ENCODE results near the gene WDR59. TPM values are rescaled to one million over a fixed set of nuclear protein-coding genes. Genes with fewer than 3 reads are reported as not detected.

The WDR59 gene
- total and polyA plus RNA-seq, 7 donors, result 6.2 to 40.7 (median 20.3) TPM

- 48 to 61% methylated on average over 3 of the region's 3 CpGs for WGBS, 2 donors
- no peaks in the 10 kb centered on the region for H3K9me3 ChIP-seq
- H3K4me1 ChIP-seq, result peaks cover 0 to 58% (median 45%) of the 10 kb centered on the region in 4 donors
- DNase-seq, result no peak
- TF ChIP-seq, protein P1, sequence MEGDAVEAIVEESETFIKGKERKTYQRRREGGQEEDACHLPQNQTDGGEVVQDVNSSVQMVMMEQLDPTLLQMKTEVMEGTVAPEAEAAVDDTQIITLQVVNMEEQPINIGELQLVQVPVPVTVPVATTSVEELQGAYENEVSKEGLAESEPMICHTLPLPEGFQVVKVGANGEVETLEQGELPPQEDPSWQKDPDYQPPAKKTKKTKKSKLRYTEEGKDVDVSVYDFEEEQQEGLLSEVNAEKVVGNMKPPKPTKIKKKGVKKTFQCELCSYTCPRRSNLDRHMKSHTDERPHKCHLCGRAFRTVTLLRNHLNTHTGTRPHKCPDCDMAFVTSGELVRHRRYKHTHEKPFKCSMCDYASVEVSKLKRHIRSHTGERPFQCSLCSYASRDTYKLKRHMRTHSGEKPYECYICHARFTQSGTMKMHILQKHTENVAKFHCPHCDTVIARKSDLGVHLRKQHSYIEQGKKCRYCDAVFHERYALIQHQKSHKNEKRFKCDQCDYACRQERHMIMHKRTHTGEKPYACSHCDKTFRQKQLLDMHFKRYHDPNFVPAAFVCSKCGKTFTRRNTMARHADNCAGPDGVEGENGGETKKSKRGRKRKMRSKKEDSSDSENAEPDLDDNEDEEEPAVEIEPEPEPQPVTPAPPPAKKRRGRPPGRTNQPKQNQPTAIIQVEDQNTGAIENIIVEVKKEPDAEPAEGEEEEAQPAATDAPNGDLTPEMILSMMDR (IDR thresholded peaks at IDR 0.05), result no peak
- TF ChIP-seq POLR2AphosphoS5 (IDR thresholded peaks at IDR 0.05), result peak in 2 of 4 donors; percentile 8 to 62
- no peaks in the 10 kb centered on the region for H3K27me3 ChIP-seq
- no peak overlapping the region for H3K4me3 ChIP-seq
- intact Hi-C loops (cut with DNase I), result no loop called here
- no peaks in the 10 kb centered on the region for H3K36me3 ChIP-seq
- peak overlapping the region; percentile 69 to 83 (median 82) for H3K27ac ChIP-seq
Observed at GRCh38 chr16:75011634-75012307, 26.8 kb upstream of the WDR59 start.

GRCh38 chr16:75010427-75010826 is 25.5 kb upstream of the WDR59 start:
- Histone ChIP-seq H3K4me3 (no peak overlapping the region), H3K36me3 (no peaks in the 10 kb centered on the region), H3K27me3 (no peaks in the 10 kb centered on the region), H3K27ac (peak overlapping the region in 2 of 4 donors; percentile 82 to 83), H3K9me3 (no peaks in the 10 kb centered on the region), H3K4me1 (peaks cover 0 to 56% (median 44%) of the 10 kb centered on the region in 4 donors)
- intact Hi-C loops (cut with DNase I), result no loop called here
- DNase-seq, result no peak
- WGBS, 2 donors, result 75 to 87% methylated on average over 3 of the region's 3 CpGs
- TF ChIP-seq POLR2A (IDR thresholded peaks at IDR 0.05) (no peak), EP300 (IDR thresholded peaks at IDR 0.05) (no peak)
- TF ChIP-seq, protein P1 (IDR thresholded peaks at IDR 0.05), result no peak

DNA sequence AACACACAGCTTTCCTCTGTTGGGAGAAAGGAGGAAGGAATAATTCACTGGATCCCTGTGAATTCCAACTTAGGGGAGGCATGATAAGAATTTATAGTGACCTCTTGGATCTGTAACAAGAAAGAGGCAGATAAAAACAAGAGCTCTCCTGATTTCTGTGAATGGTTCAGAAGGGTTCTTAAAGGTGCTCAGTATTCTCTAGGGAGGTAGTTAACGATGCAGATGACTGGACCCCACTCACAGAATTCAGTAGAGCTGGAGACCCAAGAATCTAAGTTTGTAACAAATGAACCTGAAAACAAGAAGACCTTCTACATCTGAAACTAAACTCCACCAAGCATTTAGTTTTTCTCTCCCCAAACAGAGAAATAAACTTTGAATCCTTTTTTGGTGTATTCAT is 22.5 kb upstream of the WDR59 start:
- intact Hi-C loops (cut with DNase I), result no loop called here
- TF ChIP-seq EP300 (IDR thresholded peaks at IDR 0.05), result no peak
- TF ChIP-seq POLR2A (IDR thresholded peaks at IDR 0.05), result no peak
- no peak for TF ChIP-seq POLR2AphosphoS5 (IDR thresholded peaks at IDR 0.05)
- Histone ChIP-seq H3K36me3 (no peaks in the 10 kb centered on the region), H3K27me3 (no peaks in the 10 kb centered on the region), H3K4me1 (peaks cover 0 to 50% (median 40%) of the 10 kb centered on the region in 4 donors), H3K4me3 (no peak overlapping the region), H3K27ac (peak overlapping the region in 2 of 4 donors; percentile 4 to 35), H3K9me3 (no peaks in the 10 kb centered on the region)
- DNase-seq, result no peak
- 64 to 92% methylated on average over 1 of the region's 1 CpG for WGBS, 2 donors

GRCh38 chr16:75005697-75006096 is 20.8 kb upstream of the WDR59 start:
- 83 to 89% methylated on average over 4 of the region's 4 CpGs for WGBS, 2 donors
- DNase-seq, result no peak
- H3K4me1 ChIP-seq, result peaks cover 0 to 50% (median 37%) of the 10 kb centered on the region in 4 donors
- H3K27ac ChIP-seq, result peak overlapping the region in 2 of 4 donors; percentile 3 to 46
- H3K4me3 ChIP-seq, result no peak overlapping the region
- intact Hi-C loops (cut with DNase I), result no loop called here
- H3K9me3 ChIP-seq, result no peaks in the 10 kb centered on the region
- H3K36me3 ChIP-seq, result no peaks in the 10 kb centered on the region
- H3K27me3 ChIP-seq, result no peaks in the 10 kb centered on the region
- TF ChIP-seq POLR2A (IDR thresholded peaks at IDR 0.05) (no peak), POLR2AphosphoS5 (IDR thresholded peaks at IDR 0.05) (no peak), EP300 (IDR thresholded peaks at IDR 0.05) (no peak)
- TF ChIP-seq, protein P1 (IDR thresholded peaks at IDR 0.05), result no peak

DNA sequence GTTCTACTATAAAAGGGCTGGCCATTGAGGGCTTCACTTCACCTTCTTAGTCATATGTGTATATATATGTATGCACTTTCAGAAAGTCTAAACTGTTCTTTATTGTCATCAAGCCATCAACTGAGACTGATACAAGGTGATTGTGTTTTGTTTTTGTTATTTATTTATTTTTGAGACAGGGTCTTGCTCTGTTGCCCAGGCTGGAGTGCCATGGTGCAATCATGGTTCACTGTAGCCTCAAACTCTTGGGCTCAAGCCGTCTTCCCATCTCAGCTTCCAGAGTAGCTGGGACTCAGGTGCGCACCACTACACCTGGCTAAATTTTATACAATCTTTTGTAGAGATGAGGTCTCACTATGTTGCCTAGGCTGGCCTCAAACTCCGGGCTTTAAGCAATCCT is 19.5 kb upstream of the WDR59 start:
- H3K27ac ChIP-seq, result peak overlapping the region in 2 of 4 donors; percentile 3 to 46
- H3K27me3 ChIP-seq, result no peaks in the 10 kb centered on the region
- TF ChIP-seq POLR2A (IDR thresholded peaks at IDR 0.05), result no peak
- TF ChIP-seq, protein P1 (IDR thresholded peaks at IDR 0.05), result no peak
- TF ChIP-seq EP300 (IDR thresholded peaks at IDR 0.05), result no peak
- no peak for TF ChIP-seq POLR2AphosphoS5 (IDR thresholded peaks at IDR 0.05)
- intact Hi-C loops (cut with DNase I), result loop anchor here (5.0 kb wide), 1 partner anchor 53 kb away; no protein-coding TSS in a partner anchor
- no peak overlapping the region for H3K4me3 ChIP-seq
- peaks cover 0 to 54% (median 41%) of the 10 kb centered on the region in 4 donors for H3K4me1 ChIP-seq
- no peak for DNase-seq
- H3K9me3 ChIP-seq, result no peaks in the 10 kb centered on the region
- H3K36me3 ChIP-seq, result no peaks in the 10 kb centered on the region
- 96 to 97% methylated on average over 3 of the region's 3 CpGs for WGBS, 2 donors
